Keratinocyte (primary cell): ENCODE measurements around the gene KSR1. TPM values are rescaled to one million over a fixed set of nuclear protein-coding genes. Genes with fewer than 3 reads are reported as not detected.

Experiments
- DNase-seq: peaks from one replicate; pipeline ENCODE4 v3.0.0-alpha.2; 2011; ENCODE audit warnings: low read depth, missing footprints, low spot score
- FAIRE-seq: peaks from 2 replicates; lab custom pipeline; 2011; peaks lifted over from hg19 to GRCh38; lab: Jason Lieb, UNC
- H2AFZ ChIP-seq: 2 replicates; pipeline ENCODE4 v1.6.0; 2012; ENCODE audit warnings: low read length, control low read depth, inconsistent platforms; ENCODE audit not compliant: control insufficient read depth
- H3K27ac ChIP-seq: 2 replicates; pipeline ENCODE4 v1.5.1; 2011; ENCODE audit warnings: low read length; ENCODE audit not compliant: control insufficient read depth, insufficient read depth
- H3K27me3 ChIP-seq: 3 replicates; pipeline ENCODE4 v1.6.0; 2011; ENCODE audit warnings: low read length; ENCODE audit not compliant: control insufficient read depth, insufficient read depth; ENCODE audit errors: extremely low read depth
- H3K36me3 ChIP-seq, 2 experiments: 2 replicates in 1 of 2; 3 replicates in 1 of 2; pipeline ENCODE4 v1.5.1; 2011; ENCODE audit warnings: low read length in 2 of 2, mild to moderate bottlenecking in 1 of 2; ENCODE audit not compliant: control insufficient read depth in 2 of 2, insufficient read depth in 2 of 2; ENCODE audit errors: extremely low read depth in 1 of 2
- H3K4me1 ChIP-seq: 3 replicates; pipeline ENCODE4 v1.5.1; 2011; ENCODE audit warnings: low read length; ENCODE audit not compliant: control insufficient read depth, insufficient read depth; ENCODE audit errors: extremely low read depth
- H3K4me2 ChIP-seq: 3 replicates; pipeline ENCODE4 v1.6.0; 2011; ENCODE audit warnings: low read depth, low read length; ENCODE audit not compliant: control insufficient read depth, insufficient read depth; ENCODE audit errors: extremely low read depth
- H3K4me3 ChIP-seq, 3 experiments: fragments of 200-600 bp in 1 of 3; sonication (generic) in 1 of 3; 2 replicates in 2 of 3; 3 replicates in 1 of 3; pipeline ENCODE4 v1.5.1; 2011 to 2016; ENCODE audit warnings: low read length in 3 of 3, mild to moderate bottlenecking in 3 of 3, control low read depth in 2 of 3, inconsistent platforms in 1 of 3, low read depth in 1 of 3, mixed read lengths in 1 of 3, mixed run types in 1 of 3, moderate library complexity in 1 of 3; ENCODE audit not compliant: control insufficient read depth in 2 of 3, insufficient read depth in 2 of 3; ENCODE audit errors: extremely low read depth in 1 of 3
- H3K79me2 ChIP-seq: 2 replicates; pipeline ENCODE4 v1.6.0; 2012; ENCODE audit warnings: low read length; ENCODE audit not compliant: control insufficient read depth, insufficient read depth
- H3K9ac ChIP-seq: 3 replicates; pipeline ENCODE4 v1.6.0; 2011; ENCODE audit warnings: low read length; ENCODE audit not compliant: control insufficient read depth, insufficient read depth; ENCODE audit errors: extremely low read depth
- H3K9me1 ChIP-seq: 3 replicates; pipeline ENCODE4 v1.6.0; 2011; ENCODE audit warnings: low read length; ENCODE audit not compliant: control insufficient read depth, insufficient read depth; ENCODE audit errors: extremely low read depth
- H3K9me3 ChIP-seq: 2 replicates; pipeline ENCODE4 v1.5.1; 2012; ENCODE audit warnings: low read depth, low read length; ENCODE audit not compliant: control insufficient read depth
- H4K20me1 ChIP-seq: 3 replicates; pipeline ENCODE4 v1.6.0; 2011; ENCODE audit warnings: low read length; ENCODE audit not compliant: control insufficient read depth, insufficient read depth; ENCODE audit errors: extremely low read depth
- EZH2 ChIP-seq: IDR thresholded peaks from one replicate; pipeline ENCODE4 v1.6.1; 2012; ENCODE audit warnings: inconsistent platforms, mild to moderate bottlenecking, low read length, moderate library complexity
- dilution Hi-C: fragments of 300-500 bp; cut with MboI; formaldehyde crosslinking; loops from one replicate; pipeline ENCODE4 v1.7.0; 2020; ENCODE audit warnings: low sequenced_read_pairs; ENCODE audit not compliant: extremely low pct_ligation_motif_present
- polyA plus RNA-seq, 5 experiments: library from polyadenylated mRNA; depleted of rRNA in 3 of 5; stranded (reverse) in 3 of 5; stranded (forward) in 1 of 5; unstranded in 1 of 5; fragments of >200 nt; gene quantifications; 1 replicate in 1 of 5; 2 replicates in 3 of 5; 3 replicates in 1 of 5; pipeline versions ENCODE4 v1.2.1 to v1.2.3, GENCODE V29; 2011 to 2012; ENCODE audit warnings: missing spikeins in 2 of 5, low read depth in 1 of 5, low replicate concordance in 1 of 5
- TF ChIP-seq, protein P1 (sequence below), 3 experiments: IDR thresholded peaks in 1 of 3; conservative IDR thresholded peaks in 1 of 3; optimal IDR thresholded peaks in 1 of 3; 2 replicates in 2 of 3; 3 replicates in 1 of 3; pipeline versions ENCODE3 to v1.5.1; 2011; ENCODE audit warnings: low read length in 3 of 3, mild to moderate bottlenecking in 3 of 3, moderate library complexity in 2 of 3, control low read depth in 1 of 3, inconsistent platforms in 1 of 3; ENCODE audit not compliant: insufficient read depth in 2 of 3; ENCODE audit errors: extremely low read depth in 1 of 3

Gene KSR1
- polyA plus RNA-seq, 1 donor (not counting 4 experiments of a cell fraction or from before 2014, with no cell fraction given): 1.3 TPM

DNA sequence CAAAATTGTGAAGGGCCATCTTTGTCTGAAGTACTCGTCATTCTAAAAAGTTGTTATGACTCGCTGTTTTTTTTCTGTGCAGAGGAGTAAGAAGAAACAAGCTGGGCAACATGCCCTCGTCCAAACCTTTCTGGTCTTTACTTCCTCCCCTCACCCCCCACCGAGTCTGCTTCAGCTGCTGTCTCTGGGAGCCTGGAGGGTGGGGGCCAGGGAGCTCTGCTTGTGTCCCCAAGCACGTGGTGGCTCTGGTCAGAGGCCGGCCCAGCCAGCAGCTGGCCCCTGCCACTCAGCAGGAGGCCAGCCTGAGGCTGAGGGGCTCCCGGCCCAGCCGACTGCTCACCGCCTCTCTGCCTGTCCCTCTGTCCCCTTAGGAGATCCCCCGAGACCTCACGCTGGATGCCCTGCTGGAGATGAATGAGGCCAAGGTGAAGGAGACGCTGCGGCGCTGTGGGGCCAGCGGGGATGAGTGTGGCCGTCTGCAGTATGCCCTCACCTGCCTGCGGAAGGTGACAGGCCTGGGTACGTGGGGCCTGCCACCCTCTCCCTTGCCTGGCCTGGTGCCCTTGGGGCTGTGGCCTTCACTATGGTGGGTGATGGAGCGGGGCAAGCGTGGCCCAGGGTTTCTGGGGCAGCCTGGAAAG is 121.0 kb downstream of the KSR1 start:
- no peaks in the 10 kb centered on the region for H3K9me3 ChIP-seq
- no peaks in the 10 kb centered on the region for H3K79me2 ChIP-seq
- no peak overlapping the region for H3K27ac ChIP-seq
- H3K27me3 ChIP-seq: no peaks in the 10 kb centered on the region
- dilution Hi-C loops: no loop called here
- no peak overlapping the region for H3K4me2 ChIP-seq
- H3K4me1 ChIP-seq: no peaks in the 10 kb centered on the region
- no peaks in the 10 kb centered on the region for H3K36me3 ChIP-seq
- no peaks in the 10 kb centered on the region for H3K9me1 ChIP-seq
- no peak overlapping the region for H2AFZ ChIP-seq
- H3K4me3 ChIP-seq: no peak overlapping the region
- H4K20me1 ChIP-seq: no peaks in the 10 kb centered on the region
- TF ChIP-seq, protein P1, sequence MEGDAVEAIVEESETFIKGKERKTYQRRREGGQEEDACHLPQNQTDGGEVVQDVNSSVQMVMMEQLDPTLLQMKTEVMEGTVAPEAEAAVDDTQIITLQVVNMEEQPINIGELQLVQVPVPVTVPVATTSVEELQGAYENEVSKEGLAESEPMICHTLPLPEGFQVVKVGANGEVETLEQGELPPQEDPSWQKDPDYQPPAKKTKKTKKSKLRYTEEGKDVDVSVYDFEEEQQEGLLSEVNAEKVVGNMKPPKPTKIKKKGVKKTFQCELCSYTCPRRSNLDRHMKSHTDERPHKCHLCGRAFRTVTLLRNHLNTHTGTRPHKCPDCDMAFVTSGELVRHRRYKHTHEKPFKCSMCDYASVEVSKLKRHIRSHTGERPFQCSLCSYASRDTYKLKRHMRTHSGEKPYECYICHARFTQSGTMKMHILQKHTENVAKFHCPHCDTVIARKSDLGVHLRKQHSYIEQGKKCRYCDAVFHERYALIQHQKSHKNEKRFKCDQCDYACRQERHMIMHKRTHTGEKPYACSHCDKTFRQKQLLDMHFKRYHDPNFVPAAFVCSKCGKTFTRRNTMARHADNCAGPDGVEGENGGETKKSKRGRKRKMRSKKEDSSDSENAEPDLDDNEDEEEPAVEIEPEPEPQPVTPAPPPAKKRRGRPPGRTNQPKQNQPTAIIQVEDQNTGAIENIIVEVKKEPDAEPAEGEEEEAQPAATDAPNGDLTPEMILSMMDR (optimal IDR thresholded peaks at IDR 0.05 in 1 of 3, IDR thresholded peaks at IDR 0.05 in 1 of 3, conservative IDR thresholded peaks at IDR 0.05 in 1 of 3; ENCODE audit: extremely low read depth in 1 of 3, insufficient read depth in 2 of 3, low read length in 3 of 3): no peak
- no peak for TF ChIP-seq EZH2
- H3K9ac ChIP-seq: no peak overlapping the region
- no peak for DNase-seq
- FAIRE-seq: no peak

DNA sequence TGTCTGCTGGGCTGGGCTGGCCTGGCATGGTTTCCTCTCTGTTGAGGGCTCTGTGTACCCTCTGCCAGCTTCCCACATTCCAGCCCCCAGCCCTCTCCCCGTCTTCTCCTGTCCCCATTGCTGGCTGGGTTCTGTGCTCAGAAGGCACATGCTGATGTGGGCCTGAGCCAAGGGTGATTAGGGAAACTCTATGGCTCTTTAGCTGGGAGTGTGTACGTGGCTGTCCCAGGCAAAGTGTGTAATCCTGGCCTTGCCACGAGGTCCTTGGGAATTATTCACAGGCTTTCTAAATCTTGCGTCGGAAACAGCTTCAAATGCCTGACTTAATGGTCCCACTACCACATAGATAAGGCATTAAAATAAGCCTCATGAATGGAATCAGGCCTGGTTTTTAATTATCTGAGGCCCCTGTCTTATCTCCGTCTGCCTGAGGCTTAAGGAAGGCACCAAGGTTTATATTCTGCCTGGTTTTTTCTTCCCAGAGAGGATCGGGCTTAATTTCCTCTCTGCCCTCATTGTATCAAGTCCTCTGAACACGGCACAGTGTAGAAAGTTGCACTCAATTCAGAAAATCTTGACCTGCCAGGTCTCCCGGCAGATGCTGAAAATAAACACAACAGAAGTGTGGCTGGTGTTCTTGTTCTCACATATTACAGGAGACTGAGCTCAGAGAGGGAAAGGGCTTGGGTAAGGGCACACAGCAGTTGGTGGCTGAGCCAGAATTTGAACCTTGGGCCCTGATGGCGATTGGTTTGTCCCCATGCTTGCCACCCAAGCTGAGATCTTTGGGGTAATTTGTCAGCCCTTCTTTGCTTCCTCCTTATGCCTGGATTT is 121.9 kb downstream of the KSR1 start:
- Histone ChIP-seq H3K27me3 (no peaks in the 10 kb centered on the region), H3K79me2 (no peaks in the 10 kb centered on the region), H3K4me1 (no peaks in the 10 kb centered on the region), H3K4me2 (no peak overlapping the region), H3K27ac (no peak overlapping the region), H3K9ac (no peak overlapping the region), H3K36me3 (no peaks in the 10 kb centered on the region), H2AFZ (no peak overlapping the region), H3K9me3 (no peaks in the 10 kb centered on the region), H3K9me1 (no peaks in the 10 kb centered on the region), H3K4me3 (no peak overlapping the region), H4K20me1 (no peaks in the 10 kb centered on the region)
- dilution Hi-C loops: no loop called here
- FAIRE-seq (no peak), DNase-seq (no peak)
- TF ChIP-seq EZH2: no peak
- TF ChIP-seq, protein P1 (optimal IDR thresholded peaks at IDR 0.05 in 1 of 3, IDR thresholded peaks at IDR 0.05 in 1 of 3, conservative IDR thresholded peaks at IDR 0.05 in 1 of 3; ENCODE audit: extremely low read depth in 1 of 3, insufficient read depth in 2 of 3, low read length in 3 of 3): no peak
